K562 (cell line): ENCODE data around the gene MDM1. TPM values are rescaled to one million over a fixed set of nuclear protein-coding genes. Genes with fewer than 3 reads are reported as not detected.
A peak's percentile ranks its signal among the peaks of the same experiment; 100 is the strongest.

Source experiments
- ELK3 ChIP-seq: fragments of 450-650 bp; formaldehyde crosslinking; IDR thresholded peaks from 2 replicates; pipeline ENCODE4 v1.4.0; 2020; ENCODE audit warnings: mild to moderate bottlenecking
- ERF ChIP-seq: fragments of 450-650 bp; formaldehyde crosslinking; IDR thresholded peaks from 2 replicates; pipeline ENCODE4 v1.4.0; 2020; ENCODE audit warnings: mild to moderate bottlenecking, mixed read lengths
- NR2C1 ChIP-seq, 2 experiments: fragments of 450-650 bp; IDR thresholded peaks; 2 replicates each; pipeline ENCODE4 v1.6.1; 2017; ENCODE audit warnings: mild to moderate bottlenecking in 2 of 2, antibody characterized with exemption in 1 of 2, inconsistent platforms in 1 of 2, missing compliant biosample characterization in 1 of 2, missing genetic modification characterization in 1 of 2
- RBM17 ChIP-seq: fragments of 200-400 bp; formaldehyde crosslinking; IDR thresholded peaks from 2 replicates; pipeline ENCODE4 v1.6.1; 2017; ENCODE audit warnings: low read depth, mild to moderate bottlenecking, low read length, borderline replicate concordance
- RHOXF2B ChIP-seq: fragments of 250-450 bp; sonication (Bioruptor Pico); conservative IDR thresholded peaks from 2 replicates; pipeline ENCODE4 v1.5.1; 2021
- ZNF174 ChIP-seq: fragments of 250-450 bp; sonication (Bioruptor Pico); IDR thresholded peaks from 2 replicates; pipeline ENCODE4 v1.4.0; 2020; ENCODE audit warnings: mild to moderate bottlenecking
- ZNF311 ChIP-seq: fragments of 250-450 bp; sonication (Bioruptor Pico); IDR thresholded peaks from 2 replicates; pipeline ENCODE4 v1.4.0; 2020; ENCODE audit warnings: mild to moderate bottlenecking, moderate library complexity
- ZNF449 ChIP-seq: fragments of 250-450 bp; sonication (Bioruptor Pico); IDR thresholded peaks from 2 replicates; pipeline ENCODE4 v1.8.0; 2022; ENCODE audit warnings: moderate library complexity, mild to moderate bottlenecking, inconsistent platforms
- ZNF668 ChIP-seq: fragments of 250-450 bp; sonication (Bioruptor Pico); IDR thresholded peaks from 2 replicates; pipeline ENCODE4 v1.8.0; 2022; ENCODE audit warnings: mild to moderate bottlenecking, inconsistent platforms
- polyA plus RNA-seq, 8 experiments: library from polyadenylated mRNA; depleted of rRNA in 4 of 8; stranded (reverse) in 5 of 8; unstranded in 3 of 8; fragments of >200 nt; fragmentation: Nextera tagmentation in 2 of 8; fragmentation: Illumina TruSeq in 1 of 8; extraction: Ambion mirVana in 2 of 8; extraction: Trizol in 1 of 8; gene quantifications; 2 replicates each; pipeline versions ENCODE4 v1.2.1 to v1.2.3, GENCODE V29; 2011 to 2014; ENCODE audit warnings: inconsistent platforms in 1 of 8, missing spikeins in 1 of 8
- total RNA-seq, 7 experiments: library from RNA; depleted of rRNA in 6 of 7; stranded (reverse); fragments of >200 nt in 6 of 7; fragmentation: Illumina TruSeq in 2 of 7; extraction: Trizol in 2 of 7; gene quantifications; 2 replicates each; pipeline versions ENCODE4 v1.2.1 to v1.2.3, GENCODE V29; 2011 to 2021; ENCODE audit warnings: low replicate concordance in 1 of 7
- TF ChIP-seq, protein P1 (sequence below): fragments of 250-450 bp; sonication (Bioruptor Pico); IDR thresholded peaks from 2 replicates; pipeline ENCODE4 v1.8.0; 2022; ENCODE audit warnings: moderate library complexity, mild to moderate bottlenecking, inconsistent platforms
- TF ChIP-seq, protein P2 (sequence below): sonication (generic); IDR thresholded peaks from 2 replicates; pipeline ENCODE4 v1.6.1; 2016

MDM1 gene
- total and polyA plus RNA-seq, 9 of the 15 experiments (the other 6 are each of a cell fraction or from before 2014, with no cell fraction given) = 7.5 to 16.8 (median 13.1) TPM

DNA sequence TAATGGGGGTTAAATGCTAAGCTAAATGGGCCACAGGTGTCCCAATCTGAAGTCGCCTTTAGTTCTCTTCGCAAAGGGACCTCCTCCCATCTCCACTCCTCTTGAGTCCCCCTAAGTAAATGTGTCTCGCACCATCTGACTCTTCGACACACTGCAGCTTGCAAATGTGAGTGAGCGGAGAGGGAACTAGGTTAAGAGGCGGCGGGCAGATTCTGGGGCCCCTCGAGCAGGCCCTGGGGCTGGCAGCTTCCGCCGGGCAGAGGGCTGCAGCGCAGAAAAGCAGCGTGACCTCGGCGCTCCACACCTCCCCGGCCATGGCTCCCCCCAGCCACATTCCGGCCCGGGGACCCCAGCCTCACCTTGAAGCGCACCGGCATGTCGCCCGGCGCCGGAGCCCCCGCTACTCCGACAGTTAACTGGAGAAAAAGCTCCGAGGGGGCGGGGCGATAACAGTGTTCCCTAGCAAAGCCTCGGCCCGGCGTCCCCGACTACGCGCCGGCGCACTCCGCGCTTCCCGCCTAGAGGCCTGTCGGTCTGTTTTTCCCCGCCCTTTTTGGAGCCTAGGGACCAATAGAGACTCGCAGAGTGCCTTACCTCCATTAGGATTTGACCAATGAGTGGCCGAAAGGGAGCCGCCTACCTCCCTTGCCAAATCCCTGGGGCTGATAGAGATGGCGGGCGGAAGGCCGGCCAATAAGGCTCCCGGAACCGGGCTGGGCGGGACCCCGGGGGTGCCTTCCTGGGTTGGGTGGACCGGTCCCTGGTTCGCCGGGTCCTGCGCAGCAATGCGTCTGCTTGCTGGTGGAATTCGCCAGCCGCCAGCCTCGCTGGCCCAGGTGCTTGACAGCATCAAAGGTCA is at the start of gene MDM1 (continued):
- TF ChIP-seq ZNF174 (CRISPR knock-in tag) (no peak), ELK3 (CRISPR knock-in tag) (no peak), RBM17 (no peak), ZNF449 (CRISPR knock-in tag) (no peak), NR2C1 (IDR thresholded peaks at IDR 0.05) (peak; percentile 76), NR2C1 (tag; IDR thresholded peaks at IDR 0.05) (peak; percentile 57; the same call in 1 of the 2 replicates), RHOXF2B (CRISPR knock-in tag) (no peak), ZNF311 (no peak), ZNF668 (no peak), ERF (CRISPR knock-in tag) (no peak)
- TF ChIP-seq, protein P1, sequence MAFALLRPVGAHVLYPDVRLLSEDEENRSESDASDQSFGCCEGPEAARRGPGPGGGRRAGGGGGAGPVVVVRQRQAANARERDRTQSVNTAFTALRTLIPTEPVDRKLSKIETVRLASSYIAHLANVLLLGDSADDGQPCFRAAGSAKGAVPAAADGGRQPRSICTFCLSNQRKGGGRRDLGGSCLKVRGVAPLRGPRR (CRISPR knock-in tag) = no peak
- TF ChIP-seq, protein P2, sequence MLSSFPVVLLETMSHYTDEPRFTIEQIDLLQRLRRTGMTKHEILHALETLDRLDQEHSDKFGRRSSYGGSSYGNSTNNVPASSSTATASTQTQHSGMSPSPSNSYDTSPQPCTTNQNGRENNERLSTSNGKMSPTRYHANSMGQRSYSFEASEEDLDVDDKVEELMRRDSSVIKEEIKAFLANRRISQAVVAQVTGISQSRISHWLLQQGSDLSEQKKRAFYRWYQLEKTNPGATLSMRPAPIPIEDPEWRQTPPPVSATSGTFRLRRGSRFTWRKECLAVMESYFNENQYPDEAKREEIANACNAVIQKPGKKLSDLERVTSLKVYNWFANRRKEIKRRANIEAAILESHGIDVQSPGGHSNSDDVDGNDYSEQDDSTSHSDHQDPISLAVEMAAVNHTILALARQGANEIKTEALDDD = no peak
